ENCODE measurements around the gene CHAD. TPM values are rescaled to one million over a fixed set of nuclear protein-coding genes. Genes with fewer than 3 reads are reported as not detected.
"Not testable (repeated sequence)": the region's sequence is repeated elsewhere in the genome, so short reads cannot be mapped to it uniquely, and the experiment has no call there.

The CHAD gene
- total RNA-seq, 1 donor from 2014 or later, result not detected

DNA sequence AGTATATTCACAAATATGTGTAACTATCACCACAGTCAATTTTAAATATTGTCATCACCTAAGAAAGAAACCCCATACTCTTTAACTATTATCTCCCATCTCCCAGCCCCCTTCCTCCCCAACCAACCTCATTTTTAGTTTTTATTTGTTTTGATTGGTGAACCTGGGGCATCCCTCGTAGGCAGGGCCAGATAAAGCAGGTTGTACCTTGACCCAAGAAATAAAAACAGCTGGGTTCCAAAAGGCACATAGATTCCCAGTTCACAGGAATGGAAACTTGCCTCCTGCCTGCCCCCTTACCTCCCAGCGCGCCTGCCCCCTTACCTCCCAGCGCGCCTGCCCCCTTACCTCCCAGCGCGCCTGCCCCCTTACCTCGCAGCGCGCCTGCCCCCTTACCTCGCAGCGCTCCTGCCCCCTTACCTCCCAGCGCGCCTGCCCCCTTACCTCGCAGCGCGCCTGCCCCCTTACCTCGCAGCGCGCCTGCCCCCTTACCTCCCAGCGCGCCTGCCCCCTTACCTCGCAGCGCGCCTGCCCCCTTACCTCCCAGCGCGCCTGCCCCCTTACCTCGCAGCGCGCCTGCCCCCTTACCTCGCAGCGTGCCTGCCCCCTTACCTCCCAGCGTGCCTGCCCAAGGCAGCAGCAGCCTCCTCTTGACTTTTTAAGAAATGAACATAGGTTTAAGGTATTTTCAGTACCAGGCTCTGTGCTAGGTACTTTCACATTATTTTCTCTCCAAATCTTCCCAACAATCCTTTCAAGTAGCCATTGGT is 7.3 kb upstream of the CHAD start:
- not testable (repeated sequence) for DNase-seq (ENCODE audit: extremely low read depth, low read depth, low spot score)

DNA sequence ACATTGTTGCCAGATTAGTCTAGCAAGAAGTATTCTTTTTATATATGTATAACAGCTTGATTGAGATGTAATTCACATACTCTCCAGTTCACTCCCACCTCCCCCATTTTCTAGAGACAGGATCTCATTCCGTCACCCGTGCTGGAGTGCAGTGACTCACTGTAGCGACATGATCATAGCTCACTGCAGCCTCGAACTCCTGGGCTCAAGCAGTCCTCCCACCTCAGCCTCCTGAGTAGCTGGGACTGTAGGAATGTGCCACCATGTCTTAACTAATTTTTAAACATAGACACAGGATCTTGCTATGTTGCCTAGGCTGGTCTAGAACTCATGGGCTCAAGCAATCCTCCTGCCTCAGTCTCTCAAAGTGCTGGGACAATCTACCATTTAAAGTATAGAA is 6.7 kb upstream of the CHAD start:
- no peak for DNase-seq (ENCODE audit: extremely low read depth, low read depth, low spot score)

DNA sequence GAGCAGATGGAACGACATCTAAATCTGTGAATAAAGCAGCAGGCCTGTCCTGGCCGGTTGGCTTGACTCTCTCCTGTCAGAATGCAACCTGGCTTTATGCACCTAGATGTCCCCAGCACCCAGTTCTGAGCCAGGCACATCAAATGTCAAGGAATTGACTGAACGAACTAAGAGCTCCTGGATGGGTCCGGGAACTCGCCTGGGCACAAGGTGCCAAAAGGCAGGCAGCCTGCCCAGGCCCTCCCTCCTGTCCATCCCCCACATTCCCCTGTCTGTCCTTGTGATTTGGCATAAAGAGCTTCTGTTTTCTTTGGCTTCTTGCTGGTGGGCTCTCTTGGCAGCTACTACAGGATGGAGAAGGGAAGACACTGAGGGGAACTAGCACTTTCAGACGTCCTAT is 5.8 kb upstream of the CHAD start:
- no peak for DNase-seq (ENCODE audit: extremely low read depth, low read depth, low spot score)

DNA sequence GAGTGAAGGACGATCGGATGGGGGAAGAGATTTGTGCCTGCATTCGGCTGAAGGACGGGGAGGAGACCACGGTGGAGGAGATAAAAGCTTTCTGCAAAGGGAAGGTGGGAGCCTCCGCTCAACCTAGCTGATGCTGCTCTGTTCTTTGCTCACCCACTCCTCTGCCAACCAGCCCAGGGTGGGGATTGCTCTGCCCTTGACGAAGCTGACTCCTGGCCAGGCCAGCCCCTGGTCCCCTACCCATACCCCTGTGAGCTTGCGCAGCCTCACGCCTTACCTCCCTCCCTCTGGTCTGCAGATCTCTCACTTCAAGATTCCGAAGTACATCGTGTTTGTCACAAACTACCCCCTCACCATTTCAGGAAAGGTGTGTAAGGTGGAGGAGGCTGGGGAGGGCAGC is 5.2 kb upstream of the CHAD start:
- no peak for DNase-seq (ENCODE audit: extremely low read depth, low read depth, low spot score)

DNA sequence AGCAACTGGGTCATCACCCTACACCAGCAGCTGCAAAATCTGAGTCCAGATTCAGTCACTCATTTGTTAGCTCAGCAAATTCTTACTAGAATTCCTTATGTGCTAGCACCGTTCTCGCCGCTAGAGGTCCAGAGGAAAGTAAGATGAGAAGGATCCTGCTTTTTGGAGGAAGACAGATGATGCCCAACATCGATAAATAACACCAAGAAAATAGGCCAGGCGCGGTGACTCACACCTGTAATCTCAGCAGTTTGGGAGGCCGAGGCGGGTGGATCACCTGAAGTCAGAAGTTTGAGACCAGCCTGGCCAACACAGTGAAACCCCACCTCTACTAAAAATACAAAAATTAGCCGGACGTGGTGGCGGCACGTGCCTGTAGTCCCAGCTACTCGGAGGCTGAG is 4.1 kb upstream of the CHAD start:
- not testable (repeated sequence) for DNase-seq (ENCODE audit: extremely low read depth, low read depth, low spot score)

DNA sequence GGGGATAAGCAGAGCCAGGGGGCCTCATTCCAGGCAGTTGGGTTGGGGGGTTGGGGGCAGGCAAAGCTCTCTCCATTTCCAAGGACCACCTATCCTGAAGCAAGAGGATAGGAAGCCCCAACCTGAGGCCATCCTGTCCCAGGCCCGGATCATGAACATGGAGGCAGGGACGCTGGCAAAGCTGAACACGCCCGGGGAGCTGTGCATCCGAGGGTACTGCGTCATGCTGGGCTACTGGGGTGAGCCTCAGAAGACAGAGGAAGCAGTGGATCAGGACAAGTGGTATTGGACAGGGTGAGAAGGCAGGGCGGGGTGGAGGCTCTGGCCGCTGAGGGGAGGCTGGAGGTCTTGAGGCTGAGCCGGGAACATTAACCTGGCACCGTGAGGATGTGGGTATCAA is 3.6 kb upstream of the CHAD start:
- DNase-seq (ENCODE audit: extremely low read depth, low read depth, low spot score), result no peak

DNA sequence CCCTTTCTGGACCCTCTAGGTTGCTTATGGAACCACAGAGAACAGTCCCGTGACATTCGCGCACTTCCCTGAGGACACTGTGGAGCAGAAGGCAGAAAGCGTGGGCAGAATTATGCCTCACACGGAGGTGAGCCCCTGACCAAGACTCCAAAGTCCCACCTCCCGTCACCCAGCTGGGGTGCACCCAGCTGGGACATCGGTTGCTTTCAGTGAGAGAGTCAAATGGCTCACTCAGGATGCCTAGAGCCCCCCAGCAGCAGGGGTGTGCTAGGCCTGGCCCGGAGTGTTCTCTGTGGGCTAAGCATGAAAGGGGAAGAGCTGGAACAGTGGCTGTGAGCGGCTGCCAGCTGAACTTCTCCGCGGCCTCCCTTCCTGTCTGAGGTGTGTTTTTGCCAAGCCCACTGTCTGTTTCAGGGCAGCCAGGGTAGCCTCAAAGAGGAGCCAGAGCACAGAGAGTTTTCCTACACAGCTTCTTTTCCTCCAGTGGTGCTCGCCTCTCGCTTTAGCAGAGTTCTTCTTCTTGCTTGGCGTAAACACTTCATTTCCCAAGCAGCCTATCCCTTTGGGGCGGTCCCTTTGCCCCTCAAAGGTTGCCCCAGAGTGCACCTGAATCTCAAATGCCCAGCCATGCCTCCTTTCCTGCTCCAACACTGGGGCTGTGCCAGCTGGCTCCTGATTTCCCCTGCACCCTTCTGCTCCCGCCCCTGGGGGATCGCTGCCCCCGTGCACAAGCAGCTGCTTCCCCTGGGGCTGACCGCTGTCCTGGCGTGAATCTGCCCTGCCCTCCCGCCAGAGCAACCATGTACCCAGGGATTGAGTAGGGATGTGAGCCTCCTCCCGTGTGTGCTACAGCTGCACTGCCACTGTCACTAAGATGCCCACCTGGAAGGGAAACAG is 2.6 kb upstream of the CHAD start:
- no peak for DNase-seq (ENCODE audit: extremely low read depth, low read depth, low spot score)

DNA sequence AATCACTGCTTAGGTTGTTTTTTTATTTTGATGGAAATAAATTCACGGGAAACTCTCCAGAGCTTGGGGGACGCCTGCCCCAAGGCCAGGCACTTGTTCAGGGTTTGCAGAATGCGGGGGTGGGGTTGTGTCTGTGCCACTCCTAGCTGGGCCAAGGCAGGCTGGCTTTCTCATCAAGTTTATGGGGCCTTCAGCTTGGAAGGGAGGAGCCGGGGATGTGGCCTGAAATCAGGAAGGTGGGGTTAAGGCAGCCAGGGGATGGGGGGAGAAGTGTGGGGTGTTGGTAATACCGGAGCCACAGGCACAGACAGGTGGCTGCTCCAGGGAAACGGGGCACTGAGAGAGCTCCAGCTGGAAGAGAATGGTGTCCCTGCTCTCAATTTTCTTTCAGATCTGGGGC is 1.7 kb upstream of the CHAD start:
- no peak for DNase-seq (ENCODE audit: extremely low read depth, low read depth, low spot score)

DNA sequence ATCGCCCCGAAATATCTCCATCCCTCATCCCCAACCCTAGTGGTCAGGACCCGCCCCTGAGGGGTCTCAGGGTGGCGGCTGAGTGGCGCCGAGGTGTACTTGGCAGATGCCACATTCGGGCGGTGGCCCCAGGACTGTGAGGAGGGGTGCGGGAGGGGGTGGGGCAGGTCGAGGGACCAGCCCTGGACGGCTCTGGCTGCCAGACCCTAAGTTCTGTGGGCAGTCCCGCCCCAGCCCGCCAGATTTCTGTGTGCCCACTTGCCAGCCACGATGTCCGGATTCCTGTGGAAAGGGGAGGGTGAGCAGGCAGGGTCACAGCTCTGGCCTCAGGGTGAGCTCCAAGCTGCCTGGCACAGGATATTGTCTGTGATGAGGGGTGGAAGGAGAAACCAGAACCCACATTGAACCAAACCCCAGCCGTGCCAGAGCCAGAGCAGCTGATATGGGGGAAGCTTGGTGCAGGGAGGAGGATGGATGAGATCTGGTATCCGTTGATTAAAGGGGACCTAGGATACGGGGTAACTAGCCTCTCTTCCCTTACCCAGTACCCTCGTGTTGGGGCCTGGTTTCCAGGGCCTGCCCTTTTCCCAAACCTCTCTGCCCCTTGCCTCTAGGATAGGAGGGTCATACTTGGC is 1.1 kb upstream of the CHAD start:
- DNase-seq (ENCODE audit: extremely low read depth, low read depth, low spot score), result no peak

DNA sequence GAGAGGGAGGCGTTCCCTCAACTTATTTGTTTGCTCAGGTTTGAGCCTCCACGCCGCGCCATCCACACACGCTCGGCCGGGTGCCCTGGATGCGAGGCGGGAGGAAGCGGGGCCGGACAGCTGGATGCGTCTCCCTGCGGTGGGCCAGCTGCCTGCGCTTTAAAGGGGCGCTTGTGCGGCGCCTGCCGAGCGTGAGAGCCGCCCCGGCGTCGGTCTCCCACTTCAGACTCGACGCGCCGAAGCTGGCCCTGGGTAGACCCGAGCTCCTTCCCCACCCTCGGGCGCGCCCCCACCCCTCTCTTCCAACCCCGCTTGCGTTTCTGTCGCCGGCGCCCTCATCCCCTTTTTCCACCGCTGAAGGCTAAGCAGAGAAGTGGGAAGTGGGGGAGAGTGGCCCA is 527 bp upstream of the CHAD start:
- no peak for DNase-seq (ENCODE audit: extremely low read depth, low read depth, low spot score)

DNA sequence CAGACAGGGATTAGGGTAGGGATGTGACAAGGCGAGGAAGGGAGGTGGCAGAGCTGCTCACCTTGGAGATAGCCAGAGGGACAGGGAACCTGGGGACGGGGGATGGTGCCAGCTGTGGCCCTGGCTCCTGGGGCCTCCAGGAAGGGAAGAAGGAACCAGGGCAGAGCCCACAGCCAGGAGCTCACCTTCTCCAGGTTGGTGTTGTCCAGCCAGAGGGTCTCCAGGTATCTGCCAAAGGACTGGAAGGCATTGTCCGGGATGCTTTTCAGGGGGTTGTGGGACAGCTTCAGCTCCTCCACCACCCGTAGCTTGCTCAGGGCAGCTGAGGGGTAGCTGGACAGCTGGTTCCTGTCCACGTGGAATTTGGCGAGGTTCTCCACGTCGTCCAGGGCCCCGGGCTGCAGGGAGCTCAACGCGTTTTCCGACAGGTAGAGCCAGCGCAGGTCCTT is 801 bp downstream of the CHAD start:
- DNase-seq (ENCODE audit: extremely low read depth, low read depth, low spot score), result no peak

DNA sequence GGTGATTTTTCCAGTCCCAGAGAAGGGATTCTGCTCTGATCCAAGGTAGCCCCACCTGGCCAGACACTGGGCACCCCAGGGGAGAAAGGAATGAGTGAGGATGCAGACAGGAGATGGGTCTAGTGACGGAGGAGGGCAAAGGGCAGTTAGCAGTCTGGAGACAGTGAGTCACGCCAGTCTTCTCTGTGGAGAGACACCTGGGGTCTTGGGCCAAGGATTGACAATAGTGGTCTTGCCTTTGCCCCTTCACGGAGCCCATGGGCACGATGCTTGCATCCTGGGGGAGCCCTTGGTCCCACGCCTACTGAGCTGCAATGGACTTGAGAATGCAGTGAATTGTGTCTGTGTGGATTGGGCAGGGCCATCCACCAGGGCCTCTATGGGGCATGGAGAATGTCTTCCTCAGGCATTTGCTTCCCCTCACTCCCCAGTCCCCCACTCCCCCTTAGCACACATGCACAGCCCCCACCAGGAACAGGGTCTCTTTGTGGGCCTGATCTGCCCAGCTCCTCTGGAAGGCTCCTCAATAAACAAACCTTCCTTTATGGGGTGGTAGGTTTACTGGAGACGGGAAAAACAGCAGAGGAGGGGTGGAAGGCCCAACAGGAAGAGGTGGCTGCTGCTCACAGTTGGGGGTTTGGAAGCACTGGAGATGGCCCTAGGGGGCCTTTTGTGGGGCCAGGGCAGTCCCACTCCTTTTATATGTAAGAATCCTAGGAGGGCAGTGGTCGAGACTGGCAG is 1.4 kb downstream of the CHAD start:
- DNase-seq (ENCODE audit: extremely low read depth, low read depth, low spot score), result no peak

DNA sequence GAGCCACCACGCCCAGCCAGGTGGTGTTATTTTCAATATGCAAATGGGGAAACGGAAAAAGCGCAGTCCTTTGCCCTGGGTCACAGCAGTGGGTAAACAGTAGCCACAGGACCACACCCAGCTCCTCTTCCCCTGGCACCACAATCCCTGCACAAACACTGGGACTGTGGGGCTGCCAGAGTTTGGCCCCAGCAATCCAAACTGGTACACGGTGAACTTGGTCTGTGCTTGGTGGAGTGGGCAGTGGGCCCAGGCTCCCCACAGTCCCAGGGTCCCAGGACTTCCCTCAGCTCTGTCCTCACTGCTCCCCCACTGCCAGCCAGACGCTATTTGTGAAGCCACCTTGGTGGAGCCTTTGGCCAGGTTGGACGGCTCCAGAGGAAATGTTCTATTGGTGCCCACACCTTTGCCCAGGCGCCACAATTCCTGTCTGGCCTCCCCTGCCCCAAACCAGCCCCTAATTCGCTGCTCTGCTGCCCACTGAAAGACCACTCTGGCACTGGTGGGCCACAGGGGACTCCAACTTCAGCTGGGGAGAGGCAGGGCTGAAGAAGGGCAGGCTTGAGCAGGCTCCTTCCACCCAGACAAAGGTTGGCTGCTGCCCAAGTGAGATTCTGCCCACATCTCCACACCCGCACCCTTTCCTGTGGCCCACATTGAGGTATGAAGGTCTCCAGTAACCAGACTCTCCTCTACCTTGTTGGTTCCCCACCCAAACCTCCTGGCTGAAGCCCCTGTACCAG is 2.1 kb downstream of the CHAD start:
- no peak for DNase-seq (ENCODE audit: extremely low read depth, low read depth, low spot score)

DNA sequence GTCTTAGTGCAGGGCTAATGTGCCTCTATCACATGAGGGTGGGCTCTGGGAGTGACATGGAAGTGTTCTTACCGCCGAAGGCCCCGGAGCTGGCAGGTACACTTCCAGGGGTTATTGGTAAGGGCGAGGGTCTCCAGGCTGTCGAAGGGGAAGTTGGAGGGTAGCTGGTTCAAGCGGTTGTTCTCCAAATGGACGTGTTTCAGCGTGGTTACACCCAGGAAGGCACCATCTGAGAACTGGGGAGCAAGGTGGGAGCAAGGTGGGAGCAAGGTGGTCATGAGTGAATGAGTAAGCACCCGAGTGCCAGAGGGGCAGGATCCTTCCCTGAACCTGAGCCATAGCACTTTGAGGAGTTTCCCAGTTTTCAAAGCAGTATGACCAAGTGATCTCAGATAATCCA is 3.0 kb downstream of the CHAD start:
- DNase-seq (ENCODE audit: extremely low read depth, low read depth, low spot score), result no peak

DNA sequence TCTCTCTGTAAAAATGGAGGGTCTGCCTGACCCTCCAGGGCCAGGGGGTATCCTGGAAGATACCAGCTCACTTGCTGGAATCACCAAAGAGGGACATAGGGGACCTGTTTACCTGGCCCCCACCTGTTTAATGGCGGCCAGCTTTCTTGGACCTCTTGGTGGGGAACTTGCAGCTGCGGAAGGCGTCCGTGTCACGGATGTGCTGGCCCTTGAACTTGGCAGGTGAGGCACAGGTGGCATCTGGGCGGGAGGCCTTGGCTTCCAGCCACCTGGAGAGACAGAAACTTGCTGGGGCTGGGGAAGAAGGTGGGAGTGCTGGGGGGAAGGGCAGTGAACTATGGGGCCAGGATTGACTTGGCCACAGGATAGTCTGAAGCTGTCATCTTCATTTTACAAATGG is 3.5 kb downstream of the CHAD start:
- DNase-seq (ENCODE audit: extremely low read depth, low read depth, low spot score), result no peak

DNA sequence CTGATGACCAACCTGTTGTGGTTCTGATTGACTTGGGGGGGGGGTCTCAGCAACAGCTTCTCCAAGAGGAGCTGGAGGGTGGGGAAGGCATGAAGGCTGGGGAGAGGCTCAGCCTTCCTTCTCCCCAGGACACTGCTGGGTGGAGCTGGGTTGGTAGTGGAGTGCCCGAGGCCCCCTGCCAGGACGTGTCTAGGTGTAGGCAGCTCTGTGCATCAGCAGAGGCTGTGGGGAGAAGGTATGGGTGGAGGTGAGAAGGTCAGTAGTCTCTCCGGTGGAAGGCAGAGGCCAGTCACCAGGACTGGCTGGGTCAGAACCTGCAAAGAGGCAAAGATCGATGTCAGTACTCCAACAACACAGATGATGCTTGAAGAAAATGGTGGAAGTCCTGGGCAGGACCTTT is 3.9 kb downstream of the CHAD start:
- DNase-seq (ENCODE audit: extremely low read depth, low read depth, low spot score), result no peak

DNA sequence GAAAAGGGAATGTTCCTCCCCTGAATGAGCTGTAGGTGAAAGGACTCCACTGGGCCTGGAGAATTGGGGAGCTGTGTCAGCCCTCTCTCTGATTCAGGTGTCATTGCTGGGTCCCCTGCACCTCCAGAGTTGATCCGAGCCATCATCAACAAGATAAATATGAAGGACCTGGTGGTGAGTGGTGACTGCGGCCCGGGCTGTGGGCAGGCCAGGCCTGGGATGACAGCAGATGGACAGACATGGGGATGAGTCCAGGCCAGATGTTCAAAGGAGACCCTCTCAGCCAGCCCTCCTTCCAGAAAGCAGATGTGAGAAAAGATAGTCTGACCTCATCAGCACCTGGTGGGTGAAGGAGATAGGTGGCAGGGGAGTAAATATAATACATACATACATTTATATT is 4.6 kb downstream of the CHAD start:
- DNase-seq (ENCODE audit: extremely low read depth, low read depth, low spot score), result no peak

DNA sequence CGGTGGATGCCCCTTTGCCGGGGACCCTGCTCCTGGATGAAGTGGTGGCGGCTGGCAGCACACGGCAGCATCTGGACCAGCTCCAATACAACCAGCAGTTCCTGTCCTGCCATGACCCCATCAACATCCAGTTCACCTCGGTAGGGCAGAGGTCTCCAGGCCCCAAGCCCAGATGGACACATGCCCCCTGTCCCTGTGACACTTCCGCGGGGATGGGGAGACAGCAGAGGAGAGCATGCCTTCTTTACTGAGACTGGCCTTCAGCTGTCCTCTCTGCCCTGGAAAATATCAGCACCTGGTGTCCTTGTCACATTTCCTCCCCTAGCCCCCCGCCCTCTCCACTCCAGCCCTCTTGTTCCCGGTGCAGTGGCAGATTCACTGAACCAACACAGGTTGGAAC is 6.2 kb downstream of the CHAD start:
- DNase-seq (ENCODE audit: extremely low read depth, low read depth, low spot score), result no peak

DNA sequence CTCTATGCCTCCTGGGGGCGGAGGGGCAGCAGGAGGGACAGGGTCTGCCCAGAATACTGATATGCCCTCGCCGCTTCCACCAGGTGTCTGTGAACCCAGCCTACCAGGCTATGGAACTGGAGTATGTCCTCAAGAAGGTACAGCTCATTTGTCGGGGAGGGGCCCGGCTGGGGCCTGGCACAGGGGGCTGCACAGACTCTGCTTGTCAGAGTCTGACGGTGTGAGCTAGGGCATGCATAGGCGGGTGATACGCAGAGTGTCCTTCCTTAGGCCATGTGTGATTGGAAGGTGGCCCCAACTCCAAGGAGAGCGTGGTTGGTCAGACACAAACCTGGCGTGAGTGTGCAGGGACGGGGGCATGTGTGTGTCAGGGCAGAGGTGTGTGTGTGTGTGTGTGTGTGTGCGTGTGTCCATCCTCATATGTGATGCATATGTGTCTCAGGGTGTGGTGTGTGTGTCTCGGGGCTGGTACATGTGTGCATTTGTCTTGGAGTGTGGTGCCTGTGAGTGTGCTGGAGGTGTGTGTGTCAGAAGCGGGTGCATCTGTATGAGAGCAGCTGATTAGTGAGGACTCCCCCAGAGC is 7.0 kb downstream of the CHAD start:
- no peak for DNase-seq (ENCODE audit: extremely low read depth, low read depth, low spot score)

Measured in glomerular endothelial cell (primary cell).